ENCODE data around the gene PAWR.

GRCh38 chr12:79688376-79689060 lies 2.2 kb downstream of the PAWR start:
- TF ChIP-seq CTCF (IDR thresholded peaks at IDR 0.05; ENCODE audit: low read depth, low read length, poor library complexity, severe bottlenecking) (no peak), EZH2phosphoT487 (IDR thresholded peaks at IDR 0.05; ENCODE audit: borderline replicate concordance, low read length) (no peak)

Data from DOHH2 (cell line).